Spleen (tissue), 11 donors: ENCODE results near the gene TUBB4A. TPM values are rescaled to one million over a fixed set of nuclear protein-coding genes. Genes with fewer than 3 reads are reported as not detected.

Experiments
- DNase-seq: peaks from one replicate; pipeline ENCODE4 v3.0.0-alpha.2; 2020
- H3K27ac ChIP-seq, 8 donors: fragments of 200-600 bp; sonication (generic) in 7 of 8; 1 replicate in 4 of 8; 2 replicates in 4 of 8; pipeline versions ENCODE4 v1.5.0 to v1.8.0; 2016 to 2021; ENCODE audit warnings: inconsistent platforms in 4 of 8, mild to moderate bottlenecking in 4 of 8, moderate library complexity in 1 of 8
- H3K27me3 ChIP-seq, 7 donors: fragments of 200-600 bp; sonication (generic) in 6 of 7; replicated peaks in 1 of 7; 1 replicate in 4 of 7; 2 replicates in 3 of 7; pipeline versions ENCODE4 v1.5.0 to v1.8.0; 2016 to 2021; ENCODE audit warnings: inconsistent platforms in 3 of 7, mild to moderate bottlenecking in 1 of 7
- H3K36me3 ChIP-seq, 6 donors: fragments of 200-600 bp; sonication (generic) in 5 of 6; 1 replicate in 4 of 6; 2 replicates in 2 of 6; pipeline versions ENCODE4 v1.5.0 to v1.8.0; 2016 to 2021; ENCODE audit warnings: inconsistent platforms in 2 of 6
- H3K4me1 ChIP-seq, 6 donors: fragments of 200-600 bp; sonication (generic) in 5 of 6; 1 replicate in 3 of 6; 2 replicates in 3 of 6; pipeline versions ENCODE4 v1.5.0 to v1.8.0; 2016 to 2021; ENCODE audit warnings: inconsistent platforms in 3 of 6
- H3K4me3 ChIP-seq, 8 donors: fragments of 200-600 bp; sonication (generic) in 7 of 8; 1 replicate in 4 of 8; 2 replicates in 4 of 8; pipeline versions ENCODE4 v1.5.0 to v1.8.0; 2016 to 2021; ENCODE audit warnings: inconsistent platforms in 4 of 8, mild to moderate bottlenecking in 4 of 8, moderate library complexity in 2 of 8
- H3K9me3 ChIP-seq, 8 donors: fragments of 200-600 bp; sonication (generic) in 7 of 8; 1 replicate in 4 of 8; 2 replicates in 4 of 8; pipeline versions ENCODE4 v1.5.0 to v1.8.0; 2016 to 2021; ENCODE audit warnings: inconsistent platforms in 4 of 8
- POLR2A ChIP-seq, 3 donors: fragments of 450-650 bp; IDR thresholded peaks; one replicate each; pipeline ENCODE4 v1.5.1; 2017; ENCODE audit warnings: antibody characterized with exemption in 3 of 3, mild to moderate bottlenecking in 1 of 3
- POLR2AphosphoS5 ChIP-seq, 3 donors: sonication (generic); formaldehyde crosslinking; IDR thresholded peaks; one replicate each; pipeline ENCODE4 v1.5.1; 2017; ENCODE audit warnings: antibody characterized with exemption in 3 of 3
- WGBS, 5 donors: extraction: QIAGEN DNeasy Blood & Tissue Kit in 3 of 5; methylation state at CpG; one replicate each; pipeline versions ENCODE4 v1.1.5 to v1.1.7; 2013 to 2018; 5-methylcytosine and 5-hydroxymethylcytosine counted together
- intact Hi-C: fragments of 100-400 bp; cut with DNase I; formaldehyde crosslinking; loops from one replicate; pipeline ENCODE4 v1.15.0; 2023; ENCODE audit warnings: low total_unique reads
- polyA plus RNA-seq, 3 donors: library from polyadenylated mRNA; stranded (reverse); fragments of 200-250 nt; gene quantifications; one replicate each; pipeline ENCODE4 v1.2.1, GENCODE V29; 2013
- total RNA-seq, 7 donors: library from RNA; depleted of rRNA in 3 of 7; stranded (reverse); fragments of >200 nt in 3 of 7; fragmentation: NEBNext Ultra II Directional in 4 of 7; extraction: Animal tissue kit (Norgen Biotek cat#: 25700) in 4 of 7; gene quantifications; one replicate each; pipeline versions ENCODE4 v1.1.0 to v1.2.1, GENCODE V29; 2016 to 2021
- TF ChIP-seq, protein P1 (sequence below), 11 experiments: fragments of 200-600 bp in 7 of 11; fragments of 450-650 bp in 4 of 11; sonication (generic) in 4 of 11; IDR thresholded peaks in 8 of 11; conservative IDR thresholded peaks in 3 of 11; 1 replicate in 7 of 11; 2 replicates in 4 of 11; pipeline versions ENCODE4 v1.4.0 to v1.8.0; 2016 to 2021; ENCODE audit warnings: antibody characterized with exemption in 11 of 11, inconsistent platforms in 4 of 11, mild to moderate bottlenecking in 1 of 11
- donor health status: healthy with polysubstance abuse.
- donor health status: DM: no; HTN: no; CAD: no; lungs with moderate emphysema.
- donor health status: DM: no; HTN: no; CAD: no.
- donor health status: Bipolar disorder and iron deficiency.
- donor health status: healthy.
- donor health status: DM: no; HTN: no; CAD: no.
- donor health status: DM: yes; HTN: yes; CAD: no.

The TUBB4A gene
- total and polyA plus RNA-seq, 10 donors, result 1.7 to 23.8 (median 15.8) TPM

DNA sequence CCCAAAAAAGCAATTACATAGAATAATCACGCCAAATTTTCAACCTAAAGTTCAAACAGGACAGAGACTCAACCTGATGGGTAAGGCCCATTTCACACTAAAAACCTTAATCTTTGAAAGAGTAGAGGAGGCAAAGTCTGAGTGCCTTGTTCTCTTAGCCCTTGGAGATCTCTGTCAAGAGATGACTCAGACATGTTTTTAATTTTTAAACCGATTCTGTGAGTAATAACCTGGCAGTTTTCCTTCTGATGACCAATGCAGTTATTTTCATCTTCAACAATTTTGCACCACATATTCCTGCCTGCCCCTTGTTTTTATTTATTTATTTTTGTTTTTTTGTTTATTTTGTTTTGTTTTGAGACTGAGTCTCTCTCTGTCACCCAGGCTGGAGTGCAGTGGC lies 17.2 kb upstream of the TUBB4A start:
- no peaks in the 10 kb centered on the region for H3K27me3 ChIP-seq
- peaks cover 16 to 76% (median 49%) of the 10 kb centered on the region in 6 donors for H3K4me1 ChIP-seq
- whole genome bisulfite sequencing, 5 donors, result 49 to 73% (median 54%) methylated on average over 2 of the region's 2 CpGs
- intact Hi-C loops, result loop anchor here (5.0 to 10.0 kb wide), 2 partner anchors 226 to 343 kb away; no protein-coding TSS in a partner anchor
- H3K36me3 ChIP-seq, result no peaks in the 10 kb centered on the region
- peak overlapping the region in 2 of 8 donors; percentile 68 to 76 for H3K27ac ChIP-seq
- TF ChIP-seq POLR2AphosphoS5 (IDR thresholded peaks at IDR 0.05) (no peak), POLR2A (IDR thresholded peaks at IDR 0.05) (no peak)
- TF ChIP-seq, protein P1, sequence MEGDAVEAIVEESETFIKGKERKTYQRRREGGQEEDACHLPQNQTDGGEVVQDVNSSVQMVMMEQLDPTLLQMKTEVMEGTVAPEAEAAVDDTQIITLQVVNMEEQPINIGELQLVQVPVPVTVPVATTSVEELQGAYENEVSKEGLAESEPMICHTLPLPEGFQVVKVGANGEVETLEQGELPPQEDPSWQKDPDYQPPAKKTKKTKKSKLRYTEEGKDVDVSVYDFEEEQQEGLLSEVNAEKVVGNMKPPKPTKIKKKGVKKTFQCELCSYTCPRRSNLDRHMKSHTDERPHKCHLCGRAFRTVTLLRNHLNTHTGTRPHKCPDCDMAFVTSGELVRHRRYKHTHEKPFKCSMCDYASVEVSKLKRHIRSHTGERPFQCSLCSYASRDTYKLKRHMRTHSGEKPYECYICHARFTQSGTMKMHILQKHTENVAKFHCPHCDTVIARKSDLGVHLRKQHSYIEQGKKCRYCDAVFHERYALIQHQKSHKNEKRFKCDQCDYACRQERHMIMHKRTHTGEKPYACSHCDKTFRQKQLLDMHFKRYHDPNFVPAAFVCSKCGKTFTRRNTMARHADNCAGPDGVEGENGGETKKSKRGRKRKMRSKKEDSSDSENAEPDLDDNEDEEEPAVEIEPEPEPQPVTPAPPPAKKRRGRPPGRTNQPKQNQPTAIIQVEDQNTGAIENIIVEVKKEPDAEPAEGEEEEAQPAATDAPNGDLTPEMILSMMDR (IDR thresholded peaks at IDR 0.05 in 8 of 11, conservative IDR thresholded peaks at IDR 0.05 in 3 of 11), result no peak
- no peaks in the 10 kb centered on the region for H3K9me3 ChIP-seq
- no peak for DNase-seq
- H3K4me3 ChIP-seq, result no peak overlapping the region

DNA sequence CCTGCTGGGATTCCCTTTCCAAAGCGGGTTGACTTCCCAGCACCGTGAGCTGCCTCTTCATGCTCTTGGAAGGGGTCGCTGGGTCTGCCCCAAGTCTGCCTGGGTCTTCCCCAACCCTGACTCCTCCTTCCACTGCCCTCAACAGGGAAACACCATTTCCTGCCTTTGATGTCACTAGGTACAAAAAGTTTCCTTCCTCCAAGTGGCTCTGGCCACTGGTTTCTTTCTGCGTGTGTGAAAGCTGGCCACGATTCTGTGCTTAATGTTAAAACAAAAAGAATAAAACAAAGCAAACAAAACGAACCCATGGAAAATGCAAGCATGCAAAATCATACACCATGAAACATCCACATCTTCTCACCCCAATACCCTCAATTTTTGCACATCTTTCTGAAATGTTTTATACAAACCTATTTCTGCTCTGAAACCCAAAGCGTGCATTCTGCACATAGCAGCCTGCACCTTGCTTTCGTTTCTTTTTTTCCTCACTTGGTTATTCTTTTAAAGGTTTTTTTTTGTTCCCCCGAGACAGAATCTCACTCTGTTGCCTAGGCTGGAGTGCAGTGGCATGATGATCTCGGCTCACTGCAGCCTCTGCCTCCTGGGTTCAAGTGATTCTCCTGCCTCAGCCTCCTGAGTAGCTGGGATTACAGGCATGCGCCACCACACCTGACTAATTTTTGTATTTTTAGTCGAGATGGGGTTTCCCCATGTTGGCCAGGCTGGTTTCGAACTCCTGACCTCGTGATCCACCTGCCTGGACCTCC lies 16.2 kb upstream of the TUBB4A start:
- TF ChIP-seq, protein P1 (IDR thresholded peaks at IDR 0.05 in 8 of 11, conservative IDR thresholded peaks at IDR 0.05 in 3 of 11), result no peak
- peak in 1 of 3 donors; percentile 42 for TF ChIP-seq POLR2AphosphoS5 (IDR thresholded peaks at IDR 0.05)
- intact Hi-C loops, result loop anchor here (5.0 to 10.0 kb wide), 2 partner anchors 226 to 344 kb away; no protein-coding TSS in a partner anchor
- no peaks in the 10 kb centered on the region for H3K36me3 ChIP-seq
- H3K9me3 ChIP-seq, result no peaks in the 10 kb centered on the region
- no peaks in the 10 kb centered on the region for H3K27me3 ChIP-seq
- 26 to 33% (median 28%) methylated on average over 14 of the region's 14 CpGs for WGBS, 5 donors
- peak overlapping the region in 2 of 8 donors; percentile 20 to 45 for H3K4me3 ChIP-seq
- no peak for DNase-seq
- peak overlapping the region in 7 of 8 donors; percentile 15 to 76 (median 57) for H3K27ac ChIP-seq
- H3K4me1 ChIP-seq, result peaks cover 16 to 70% (median 47%) of the 10 kb centered on the region in 6 donors

DNA sequence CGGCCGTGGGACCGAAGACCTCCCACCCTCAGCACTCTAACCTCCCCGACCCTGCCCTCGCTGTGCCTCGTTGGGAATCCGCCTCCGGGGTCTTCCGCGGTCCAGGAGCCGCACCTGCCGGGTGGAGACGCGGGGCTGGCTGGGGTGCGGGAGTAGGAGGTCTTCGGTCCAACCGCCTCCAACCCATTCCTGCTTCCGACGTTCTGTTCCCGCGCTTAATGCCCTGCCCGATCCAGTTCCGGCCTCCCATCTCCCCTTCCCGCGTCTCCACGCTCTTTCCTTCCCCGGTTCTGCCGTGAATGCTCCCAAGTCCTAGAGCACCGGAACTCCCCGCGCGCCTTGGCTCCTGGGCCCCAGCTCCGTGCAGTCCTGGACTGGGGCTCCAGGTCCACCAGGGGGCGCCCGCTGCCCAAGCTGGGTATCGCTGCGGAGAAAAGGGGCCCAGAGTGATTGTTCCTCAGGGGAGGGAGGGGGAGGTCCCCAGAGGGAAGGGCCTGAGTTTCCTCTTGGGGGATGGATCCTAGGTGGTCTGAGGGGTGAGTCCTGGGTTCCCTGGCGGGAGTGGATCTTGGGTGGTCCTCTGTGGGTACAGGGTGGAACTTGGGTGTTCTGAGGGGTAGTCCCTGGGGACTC lies 14.7 kb upstream of the TUBB4A start:
- Histone ChIP-seq H3K27ac (peak overlapping the region; percentile 73 to 92 (median 87)), H3K4me1 (peaks cover 16 to 60% (median 36%) of the 10 kb centered on the region in 6 donors), H3K27me3 (no peaks in the 10 kb centered on the region), H3K36me3 (no peaks in the 10 kb centered on the region), H3K9me3 (no peaks in the 10 kb centered on the region), H3K4me3 (peak overlapping the region; percentile 55 to 86 (median 65))
- peak; percentile 98 for DNase-seq
- TF ChIP-seq, protein P1 (IDR thresholded peaks at IDR 0.05 in 8 of 11, conservative IDR thresholded peaks at IDR 0.05 in 3 of 11), result peak; percentile 94 to 99 (median 98)
- TF ChIP-seq POLR2AphosphoS5 (IDR thresholded peaks at IDR 0.05) (peak; percentile 37 to 77 (median 58)), POLR2A (IDR thresholded peaks at IDR 0.05) (no peak)
- 0 to 1% (median 0%) methylated on average over 27 to 38 of the region's 38 CpGs for WGBS, 5 donors
- intact Hi-C loops, result loop anchor here (5.0 to 10.0 kb wide), 2 partner anchors 228 to 346 kb away; no protein-coding TSS in a partner anchor
